Activated CD4-positive, alpha-beta T cell treated with anti-CD3 and anti-CD28 coated beads, Interleukin-2, amount 50 U/mL, for 24 hours (primary cell): ENCODE measurements around the gene YWHAQ.
"Not testable (repeated sequence)": the region's sequence is repeated elsewhere in the genome, so short reads cannot be mapped to it uniquely, and the experiment has no call there.

Experiments used
- DNase-seq, 2 donors: peaks; one replicate each; pipeline ENCODE4 v3.0.0-alpha.2; 2020; ENCODE audit warnings: low read depth in 1 of 2, low spot score in 1 of 2

The YWHAQ gene

DNA sequence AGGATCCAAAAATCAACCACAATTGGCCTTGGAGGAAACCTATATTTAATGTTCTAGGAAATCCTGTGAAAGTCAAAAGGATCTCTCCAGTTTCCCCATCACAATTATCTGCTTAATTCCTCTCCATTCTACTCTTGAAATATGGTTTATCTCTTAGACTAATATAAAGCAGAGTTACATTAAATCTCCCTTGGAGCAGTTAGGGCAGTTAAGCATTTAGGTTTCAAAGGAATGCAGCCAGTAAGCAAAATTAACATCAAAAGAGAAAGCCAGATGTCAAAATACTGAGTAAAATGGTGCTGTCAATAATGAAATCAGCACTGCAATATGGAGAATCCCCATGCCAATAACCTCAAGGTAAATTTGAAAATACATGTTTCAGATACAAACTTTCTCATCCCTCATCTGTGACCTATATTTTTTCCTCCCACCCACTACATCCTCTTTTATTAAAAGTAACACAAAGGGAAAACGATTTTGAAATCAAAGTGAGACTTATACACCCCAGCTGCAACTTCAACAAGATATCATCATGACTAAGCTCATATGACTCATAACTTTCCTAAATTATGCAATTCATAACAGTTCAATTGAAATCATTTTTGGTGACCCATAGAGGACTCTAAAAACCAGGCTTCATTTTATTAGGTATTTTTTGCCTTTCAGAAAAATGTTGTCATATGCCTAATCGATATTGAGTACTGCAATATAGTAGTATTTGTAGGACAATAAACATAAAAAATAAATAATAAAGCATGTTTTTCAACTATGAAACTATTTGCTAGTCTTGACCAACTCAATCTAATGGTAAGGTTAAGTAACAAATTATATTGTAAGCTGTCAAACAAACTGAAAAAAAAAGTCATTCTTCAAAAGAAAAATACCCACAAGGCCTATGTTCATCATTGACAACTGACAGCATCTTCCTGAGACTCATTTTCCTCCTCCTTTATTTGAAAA is 78.3 kb downstream of the YWHAQ start:
- DNase-seq, result peak in 1 of 2 donors; percentile 28

DNA sequence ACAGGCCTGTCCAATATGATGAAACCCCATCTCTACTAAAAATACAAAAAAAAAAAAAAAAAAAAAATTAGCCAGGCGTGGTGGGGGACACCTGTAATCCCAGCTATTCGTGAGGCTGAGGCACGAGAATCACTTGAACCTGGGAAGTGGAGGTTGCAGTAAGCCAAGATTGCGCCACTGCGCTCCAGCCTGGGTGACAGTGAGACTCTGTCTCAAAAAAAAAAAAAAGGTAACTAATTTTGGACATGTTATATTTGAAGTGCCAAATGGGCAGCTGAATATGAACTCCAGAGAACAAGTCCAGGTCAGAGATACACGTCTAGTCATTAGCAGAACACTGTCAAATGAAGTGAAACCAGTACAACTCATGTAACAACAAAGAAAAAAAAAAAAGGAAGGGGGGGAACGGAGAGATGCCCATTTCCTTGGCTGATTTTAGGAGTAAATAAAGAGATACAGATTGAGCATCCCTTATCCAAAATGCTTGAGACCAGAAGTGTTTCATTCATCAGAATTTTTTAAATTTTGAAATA is 79.9 kb downstream of the YWHAQ start:
- DNase-seq, result not testable (repeated sequence)

DNA sequence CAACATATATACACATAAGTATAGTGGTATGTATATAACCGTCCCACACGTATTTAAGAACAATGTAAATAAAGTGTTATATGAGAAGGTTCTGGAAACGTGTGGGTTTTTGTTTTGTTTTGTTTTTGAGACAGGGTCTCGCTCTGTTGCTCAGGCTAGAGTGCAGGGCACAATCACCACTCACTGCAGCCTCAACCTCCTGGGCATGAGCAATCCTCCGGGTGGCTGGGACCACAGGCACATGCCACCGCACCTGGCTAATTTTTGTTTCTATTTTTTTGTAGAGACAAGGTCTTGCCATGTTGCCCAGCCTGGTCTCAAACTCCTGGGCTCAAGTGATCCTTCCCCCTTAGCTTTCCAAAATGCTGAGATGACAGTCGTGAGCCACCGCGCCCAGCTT is 81.4 kb downstream of the YWHAQ start:
- no peak for DNase-seq

DNA sequence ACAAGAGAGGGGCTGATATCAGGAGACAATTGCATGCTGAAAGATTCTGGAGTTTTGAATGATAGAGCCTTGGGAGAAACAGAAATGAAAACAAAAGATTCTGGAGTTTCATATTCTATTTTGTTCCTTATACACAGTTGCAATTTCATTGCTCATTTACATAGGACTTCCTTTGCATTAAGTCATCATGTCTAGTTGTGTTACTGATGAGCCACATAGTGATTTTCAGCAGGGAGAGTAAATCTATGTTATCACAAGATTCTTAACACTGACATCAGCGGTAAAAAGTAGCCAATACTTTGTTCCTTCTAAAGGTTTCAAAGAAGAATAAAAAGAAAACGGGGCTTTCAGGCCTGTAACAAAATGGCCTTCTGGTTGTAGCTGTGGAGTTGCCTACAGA is 82.3 kb downstream of the YWHAQ start:
- no peak for DNase-seq

DNA sequence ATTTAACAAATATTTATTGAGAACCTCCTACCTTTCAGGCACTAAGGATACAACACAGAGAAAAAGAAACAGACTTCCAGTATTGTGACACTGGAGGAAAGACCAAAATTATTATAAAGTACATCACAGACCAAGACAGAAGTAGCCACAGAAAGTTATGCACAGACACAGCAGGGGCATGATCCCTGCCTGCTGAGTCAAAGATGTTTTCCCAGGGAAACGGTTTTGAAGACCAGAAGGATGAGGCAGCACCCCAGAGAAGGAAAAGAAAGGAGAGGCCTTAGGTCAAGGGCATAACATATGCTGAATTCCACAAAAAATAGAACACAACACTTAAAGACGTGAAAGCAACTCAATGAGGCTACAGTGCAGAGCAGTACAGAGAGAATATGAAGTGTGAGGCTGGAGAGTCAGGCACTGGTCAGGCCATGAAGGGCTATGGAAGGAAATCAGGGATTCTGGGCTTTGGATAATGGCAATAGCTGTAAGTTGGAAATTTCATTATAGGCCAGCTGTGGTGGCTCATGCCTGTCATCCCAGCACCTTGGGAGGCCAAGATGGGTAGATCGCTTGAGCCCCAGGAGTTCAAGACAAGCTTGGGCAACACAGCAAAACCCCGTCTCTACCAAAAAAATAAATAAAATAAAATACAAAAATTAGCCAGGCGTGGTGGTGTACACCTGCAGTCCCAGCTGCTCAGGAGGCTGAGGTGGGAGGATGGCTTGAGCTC is 83.4 kb downstream of the YWHAQ start:
- no peak for DNase-seq

DNA sequence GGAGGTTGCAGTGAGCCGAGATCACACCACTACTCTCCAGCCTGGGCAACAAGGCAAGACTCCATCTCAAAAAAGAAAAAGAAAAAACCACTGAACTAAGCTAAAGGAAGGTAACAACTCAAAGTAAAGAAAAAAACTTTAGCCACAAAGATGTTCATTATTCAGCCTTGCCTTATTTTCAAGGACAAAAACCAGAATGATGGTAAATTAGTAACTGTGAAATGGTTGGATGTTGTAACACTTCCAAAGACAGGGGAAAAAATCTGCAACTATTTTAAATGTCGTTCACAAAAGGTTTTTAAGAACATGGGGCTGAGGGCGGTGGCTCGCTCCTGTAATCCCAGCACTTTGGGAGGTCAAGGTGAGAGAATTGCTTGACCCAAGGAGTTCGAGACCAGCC is 85.3 kb downstream of the YWHAQ start:
- no peak for DNase-seq

DNA sequence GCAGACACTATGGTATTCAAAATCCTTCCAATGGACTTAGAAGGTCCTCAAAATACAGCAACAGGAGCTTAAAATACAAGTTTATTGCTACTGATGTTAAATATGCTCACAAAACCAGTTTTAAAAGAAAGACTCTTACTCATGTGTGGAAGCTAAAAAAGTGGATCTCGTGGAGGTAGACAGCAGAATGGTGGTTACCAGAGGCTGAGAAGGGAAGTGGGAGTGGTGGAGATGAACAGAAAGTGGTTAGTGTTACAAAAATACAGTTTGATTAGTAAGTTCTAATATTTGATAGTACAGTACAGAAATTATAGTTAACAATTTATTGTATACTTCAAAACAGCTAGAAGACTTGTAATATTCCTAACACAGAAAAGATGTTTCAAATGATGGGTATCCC is 87.2 kb downstream of the YWHAQ start:
- DNase-seq, result no peak

DNA sequence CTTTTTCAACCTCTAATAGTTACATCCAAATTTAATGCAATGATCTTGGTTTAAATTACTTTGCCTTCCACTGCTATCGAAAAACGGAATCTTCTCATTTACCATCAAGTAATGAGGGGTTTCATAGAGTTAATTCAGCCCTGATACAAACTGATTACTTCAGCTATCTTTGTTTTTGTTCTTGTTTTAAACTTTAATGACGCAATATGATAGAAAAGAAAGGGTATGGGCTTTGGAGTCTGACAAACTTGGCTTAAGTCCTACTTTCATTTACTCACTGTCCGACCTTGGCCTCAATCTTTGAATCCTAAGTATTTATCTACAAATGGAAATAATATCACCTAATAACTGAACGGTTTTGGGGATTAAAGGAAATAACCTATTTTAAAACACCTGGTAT is 91.3 kb downstream of the YWHAQ start:
- DNase-seq, result no peak

DNA sequence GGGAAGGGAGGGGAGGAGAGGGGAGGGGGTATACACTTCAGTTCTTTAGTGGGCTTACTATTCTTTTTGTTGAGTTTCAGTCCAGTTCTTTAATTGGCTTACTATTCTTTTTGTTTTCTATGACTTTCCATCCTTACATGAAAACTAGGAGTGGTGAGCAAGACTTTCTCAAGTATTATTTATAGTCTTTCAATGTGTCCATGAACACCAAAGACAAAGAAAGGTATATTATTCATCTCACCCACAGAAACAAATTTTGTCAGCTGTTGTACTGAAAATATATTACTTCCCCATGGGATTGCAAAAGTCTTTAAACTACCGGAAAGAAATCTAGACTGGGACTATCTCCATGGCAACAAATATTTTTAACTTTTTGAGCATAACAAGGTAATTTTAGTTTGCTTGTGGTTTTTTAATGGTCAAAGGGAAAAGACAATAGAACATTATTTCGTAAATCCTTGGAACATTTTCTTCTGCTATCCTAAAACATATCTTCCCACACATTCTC is 92.7 kb downstream of the YWHAQ start:
- DNase-seq, result no peak

DNA sequence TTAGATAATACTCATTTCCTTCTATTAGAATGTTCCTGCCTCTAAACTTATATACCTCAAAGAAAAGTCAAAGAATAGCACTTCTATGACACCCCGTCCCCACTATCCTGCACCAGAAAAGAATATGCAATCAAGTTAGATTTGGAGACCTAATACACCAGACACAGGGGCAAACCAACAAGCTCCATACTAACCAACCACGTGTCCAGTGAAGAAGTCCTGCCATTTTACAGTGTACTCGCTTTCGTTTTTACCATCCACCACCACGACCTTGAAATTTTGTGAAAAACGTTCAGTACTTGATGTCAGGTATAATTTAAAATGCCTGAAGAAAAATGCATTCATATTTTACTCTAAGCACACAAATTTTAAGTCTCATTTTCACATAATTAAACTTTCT is 94.3 kb downstream of the YWHAQ start:
- DNase-seq, result no peak

DNA sequence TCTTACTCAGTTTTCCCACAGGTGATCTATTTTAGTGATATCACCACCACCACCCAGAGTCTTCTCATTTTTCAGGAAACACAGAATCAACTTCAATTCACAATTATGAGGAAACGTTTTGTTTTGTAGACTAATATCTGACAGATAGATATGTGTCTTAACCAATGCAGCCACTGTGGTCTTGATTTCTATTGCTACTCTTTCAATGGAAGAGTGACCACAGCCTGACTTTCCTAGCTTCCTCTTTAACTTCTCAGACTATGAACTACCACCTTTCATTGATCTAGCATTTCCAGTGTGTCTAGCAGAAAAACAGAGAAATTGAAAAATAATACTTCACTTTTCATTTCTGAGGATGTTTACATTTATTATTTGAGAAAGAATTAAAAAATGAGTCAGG is 95.6 kb downstream of the YWHAQ start:
- DNase-seq, result no peak
